ENCODE measurements around the gene GDPD3. TPM values are rescaled to one million over a fixed set of nuclear protein-coding genes. Genes with fewer than 3 reads are reported as not detected.

GDPD3 gene
- total and polyA plus RNA-seq, 2 donors from 2014 or later = 3.6 to 17.7 TPM

DNA sequence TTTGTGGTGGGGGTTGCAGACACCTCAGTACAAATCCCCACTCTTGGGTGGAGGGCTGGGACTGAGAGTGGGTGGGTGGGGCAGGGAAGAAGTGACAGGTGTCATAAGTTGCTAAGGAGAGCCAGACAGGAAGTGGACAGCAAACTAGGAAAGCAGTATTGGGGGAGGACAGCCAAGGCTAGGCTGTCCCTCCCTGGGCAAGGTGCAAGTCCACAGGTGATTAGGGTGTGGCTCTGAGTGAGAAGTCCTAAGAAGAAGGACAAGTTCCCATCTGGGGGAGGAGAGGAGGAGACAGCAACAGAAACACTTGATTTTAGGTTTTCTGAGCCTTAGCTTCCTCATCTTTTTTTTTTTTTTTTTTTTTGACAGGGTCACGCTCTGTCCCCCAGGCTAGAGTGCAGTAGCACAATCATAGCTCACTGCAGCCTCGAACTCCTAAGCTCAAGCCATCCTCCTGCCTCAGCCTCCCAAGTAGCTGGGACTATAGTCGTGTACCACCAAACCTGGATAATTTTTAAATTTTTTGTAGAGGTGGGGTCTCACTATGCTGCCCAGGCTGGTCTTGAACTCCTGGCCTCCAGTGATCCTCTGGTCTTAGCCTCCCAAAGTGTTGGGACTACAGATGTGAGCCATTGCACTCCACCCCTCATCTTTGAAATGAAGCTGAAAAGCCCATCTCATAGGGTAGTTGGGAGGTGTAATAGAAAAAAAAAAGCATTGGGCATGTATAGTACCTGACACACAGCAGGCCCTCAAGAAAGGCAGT lies 7.2 kb upstream of the GDPD3 start:
- no peaks in the 10 kb centered on the region for H3K27me3 ChIP-seq (ENCODE audit: control insufficient read depth, insufficient read depth, low read length)
- H3K9me3 ChIP-seq (ENCODE audit: control insufficient read depth in 2 of 3, insufficient read depth in 1 of 3, low read length in 3 of 3) = no peaks in the 10 kb centered on the region
- no peak overlapping the region for H3K9ac ChIP-seq (ENCODE audit: low read length in 3 of 3)
- DNase-seq (no peak), FAIRE-seq (no peak)
- TF ChIP-seq, protein P1, sequence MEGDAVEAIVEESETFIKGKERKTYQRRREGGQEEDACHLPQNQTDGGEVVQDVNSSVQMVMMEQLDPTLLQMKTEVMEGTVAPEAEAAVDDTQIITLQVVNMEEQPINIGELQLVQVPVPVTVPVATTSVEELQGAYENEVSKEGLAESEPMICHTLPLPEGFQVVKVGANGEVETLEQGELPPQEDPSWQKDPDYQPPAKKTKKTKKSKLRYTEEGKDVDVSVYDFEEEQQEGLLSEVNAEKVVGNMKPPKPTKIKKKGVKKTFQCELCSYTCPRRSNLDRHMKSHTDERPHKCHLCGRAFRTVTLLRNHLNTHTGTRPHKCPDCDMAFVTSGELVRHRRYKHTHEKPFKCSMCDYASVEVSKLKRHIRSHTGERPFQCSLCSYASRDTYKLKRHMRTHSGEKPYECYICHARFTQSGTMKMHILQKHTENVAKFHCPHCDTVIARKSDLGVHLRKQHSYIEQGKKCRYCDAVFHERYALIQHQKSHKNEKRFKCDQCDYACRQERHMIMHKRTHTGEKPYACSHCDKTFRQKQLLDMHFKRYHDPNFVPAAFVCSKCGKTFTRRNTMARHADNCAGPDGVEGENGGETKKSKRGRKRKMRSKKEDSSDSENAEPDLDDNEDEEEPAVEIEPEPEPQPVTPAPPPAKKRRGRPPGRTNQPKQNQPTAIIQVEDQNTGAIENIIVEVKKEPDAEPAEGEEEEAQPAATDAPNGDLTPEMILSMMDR (IDR thresholded peaks at IDR 0.05; ENCODE audit: borderline replicate concordance, extremely low read depth, insufficient read depth) = no peak
- peaks cover 0 to 4% (median 0%) of the 10 kb centered on the region in 3 donors for H3K4me1 ChIP-seq (ENCODE audit: control insufficient read depth in 2 of 3, insufficient read depth in 2 of 3, low read depth in 1 of 3, low read length in 3 of 3)
- no peak overlapping the region for H3K27ac ChIP-seq (ENCODE audit: low read depth in 2 of 2, low read length in 2 of 2)
- H3K36me3 ChIP-seq (ENCODE audit: control insufficient read depth in 2 of 3, insufficient read depth in 3 of 3, low read length in 3 of 3) = peaks cover 7 to 26% (median 12%) of the 10 kb centered on the region in 3 donors
- H3K4me3 ChIP-seq (ENCODE audit: low read length in 3 of 3) = no peak overlapping the region
- intact Hi-C loops (cut with DNase I) = no loop called here

DNA sequence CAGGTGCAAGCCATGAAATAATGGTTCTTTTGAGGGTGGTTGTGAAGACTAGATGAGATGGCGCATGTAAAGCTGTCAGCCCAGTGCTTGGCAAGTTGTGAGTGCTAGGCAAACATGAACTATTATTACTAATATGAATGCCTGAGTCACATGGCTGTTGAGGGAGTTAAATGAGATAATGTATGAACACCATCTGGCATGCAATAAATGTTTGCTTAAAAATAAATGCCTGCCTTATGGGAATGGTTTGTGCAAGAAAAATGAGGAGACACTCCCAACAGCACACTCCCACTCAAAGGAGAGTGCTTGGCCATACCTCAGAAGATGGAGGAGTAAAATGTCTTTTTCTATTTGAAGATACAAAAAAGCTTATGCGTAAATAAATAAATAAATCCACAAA lies 6.1 kb upstream of the GDPD3 start:
- Histone ChIP-seq H3K4me3 (ENCODE audit: low read length in 3 of 3) (no peak overlapping the region), H3K27me3 (ENCODE audit: control insufficient read depth, insufficient read depth, low read length) (no peaks in the 10 kb centered on the region), H3K27ac (ENCODE audit: low read depth in 2 of 2, low read length in 2 of 2) (no peak overlapping the region), H3K9ac (ENCODE audit: low read length in 3 of 3) (no peak overlapping the region), H3K36me3 (ENCODE audit: control insufficient read depth in 2 of 3, insufficient read depth in 3 of 3, low read length in 3 of 3) (peaks cover 7 to 26% (median 12%) of the 10 kb centered on the region in 3 donors), H3K9me3 (ENCODE audit: control insufficient read depth in 2 of 3, insufficient read depth in 1 of 3, low read length in 3 of 3) (no peaks in the 10 kb centered on the region), H3K4me1 (ENCODE audit: control insufficient read depth in 2 of 3, insufficient read depth in 2 of 3, low read depth in 1 of 3, low read length in 3 of 3) (peaks cover 0 to 4% (median 0%) of the 10 kb centered on the region in 3 donors)
- no peak for FAIRE-seq
- intact Hi-C loops (cut with DNase I) = no loop called here
- DNase-seq = no peak
- TF ChIP-seq, protein P1 (IDR thresholded peaks at IDR 0.05; ENCODE audit: borderline replicate concordance, extremely low read depth, insufficient read depth) = no peak

DNA sequence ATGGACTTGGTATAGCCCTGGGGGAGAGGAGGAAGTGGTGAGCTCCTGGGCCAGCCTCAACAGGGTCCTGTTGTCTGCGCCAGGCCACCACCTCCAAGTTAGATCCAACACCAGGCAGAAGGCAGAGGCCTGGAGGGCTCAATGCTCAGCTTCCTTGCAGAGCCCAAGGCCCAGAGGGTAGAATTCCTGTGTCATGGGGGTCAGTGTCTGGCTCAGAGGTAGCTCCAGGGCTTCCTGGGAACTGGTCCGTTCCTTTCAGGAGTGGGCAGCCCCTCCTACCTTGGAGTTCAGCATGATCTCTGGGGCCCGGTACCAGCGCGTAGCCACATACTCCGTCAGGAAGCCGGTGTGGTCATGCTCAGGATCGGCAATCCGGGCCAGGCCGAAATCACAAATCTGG lies 4.4 kb upstream of the GDPD3 start:
- Histone ChIP-seq H3K27ac (ENCODE audit: low read depth in 2 of 2, low read length in 2 of 2) (no peak overlapping the region), H3K36me3 (ENCODE audit: control insufficient read depth in 2 of 3, insufficient read depth in 3 of 3, low read length in 3 of 3) (peaks cover 7 to 26% (median 12%) of the 10 kb centered on the region in 3 donors), H3K4me1 (ENCODE audit: control insufficient read depth in 2 of 3, insufficient read depth in 2 of 3, low read depth in 1 of 3, low read length in 3 of 3) (peaks cover 0 to 9% (median 0%) of the 10 kb centered on the region in 3 donors), H3K4me3 (ENCODE audit: low read length in 3 of 3) (no peak overlapping the region), H3K9ac (ENCODE audit: low read length in 3 of 3) (no peak overlapping the region), H3K9me3 (ENCODE audit: control insufficient read depth in 2 of 3, insufficient read depth in 1 of 3, low read length in 3 of 3) (no peaks in the 10 kb centered on the region), H3K27me3 (ENCODE audit: control insufficient read depth, insufficient read depth, low read length) (no peaks in the 10 kb centered on the region)
- TF ChIP-seq, protein P1 (IDR thresholded peaks at IDR 0.05; ENCODE audit: borderline replicate concordance, extremely low read depth, insufficient read depth) = no peak
- intact Hi-C loops (cut with DNase I) = no loop called here
- DNase-seq (no peak), FAIRE-seq (no peak)

Data from kidney (tissue), 14 donors.